Urothelium cell line (cell line): Measurements from ENCODE around the gene TTC39C.
A peak's percentile ranks its signal among the peaks of the same experiment; 100 is the strongest.

Experiments used
- DNase-seq: peaks from one replicate; pipeline ENCODE4 v3.0.0; 2011; ENCODE audit warnings: low spot score, mixed read lengths
- FAIRE-seq: peaks from 2 replicates; lab custom pipeline; 2011; peaks lifted over from hg19 to GRCh38; lab: Jason Lieb, UNC

TTC39C gene

GRCh38 chr18:23990474-23991410 lies 23.8 kb upstream of the TTC39C start:
- DNase-seq (no peak), FAIRE-seq (no peak)

GRCh38 chr18:23992089-23992940 lies 22.2 kb upstream of the TTC39C start:
- DNase-seq (no peak), FAIRE-seq (no peak)

- FAIRE-seq (no peak), DNase-seq (no peak)
These were observed 21.6 kb upstream of the TTC39C start for GRCh38 chr18:23992941-23993280.

GRCh38 chr18:23994361-23994902 lies 20.1 kb upstream of the TTC39C start:
- DNase-seq (peak; percentile 17), FAIRE-seq (no peak)

- no peak for FAIRE-seq
- DNase-seq, result no peak
These were observed 19.4 kb upstream of the TTC39C start for GRCh38 chr18:23995180-23995579.

GRCh38 chr18:23998018-23998417 lies 16.5 kb upstream of the TTC39C start:
- DNase-seq (no peak), FAIRE-seq (no peak)

GRCh38 chr18:23998820-23999219 lies 15.7 kb upstream of the TTC39C start:
- DNase-seq (no peak), FAIRE-seq (no peak)

- no peak for FAIRE-seq
- DNase-seq, result no peak
These were observed 13.7 kb upstream of the TTC39C start for GRCh38 chr18:24000613-24001490.

- no peak for DNase-seq
- no peak for FAIRE-seq
These were observed 12.1 kb upstream of the TTC39C start for GRCh38 chr18:24002479-24002878.

- no peak for FAIRE-seq
- no peak for DNase-seq
These were observed 11.3 kb upstream of the TTC39C start for GRCh38 chr18:24003288-24003687.

GRCh38 chr18:24003903-24004640 lies 10.5 kb upstream of the TTC39C start:
- FAIRE-seq (no peak), DNase-seq (no peak)

GRCh38 chr18:24006712-24007313 lies 7.7 kb upstream of the TTC39C start:
- FAIRE-seq, result no peak

GRCh38 chr18:24009246-24009645 lies 5.3 kb upstream of the TTC39C start:
- no peak for FAIRE-seq
- DNase-seq, result no peak

More at GRCh38 chr18:24006712-24007313, 7.7 kb upstream of the TTC39C start:
- no peak for DNase-seq

- DNase-seq (no peak), FAIRE-seq (no peak)
These were observed 4.8 kb upstream of the TTC39C start for GRCh38 chr18:24009651-24010333.

- FAIRE-seq (no peak), DNase-seq (no peak)
These were observed 3.9 kb upstream of the TTC39C start for GRCh38 chr18:24010673-24011072.

GRCh38 chr18:24011123-24011917 lies 3.2 kb upstream of the TTC39C start:
- FAIRE-seq, result no peak

GRCh38 chr18:24013051-24013450 lies 1.5 kb upstream of the TTC39C start:
- DNase-seq, result no peak
- FAIRE-seq, result no peak

More at GRCh38 chr18:24011123-24011917, 3.2 kb upstream of the TTC39C start:
- DNase-seq, result no peak
